ENCODE measurements around the gene TNFSF10. TPM values are rescaled to one million over a fixed set of nuclear protein-coding genes. Genes with fewer than 3 reads are reported as not detected.

Gene TNFSF10
- total and polyA plus RNA-seq, 2 of the 8 experiments (the other 6 are each of a cell fraction or from before 2014, with no cell fraction given): 0.06 TPM; not detected in 1

- H3K4me1 ChIP-seq (replicated peaks in 1 of 4; ENCODE audit: control insufficient read depth in 3 of 4, insufficient read depth in 4 of 4, low read length in 3 of 4): no peaks in the 10 kb centered on the region
- H3K4me2 ChIP-seq (ENCODE audit: insufficient read depth in 1 of 2, low read depth in 2 of 2, low read length in 2 of 2): no peak overlapping the region
- no peaks in the 10 kb centered on the region for H3K23me2 ChIP-seq (ENCODE audit: low read depth, low read length)
- no peak for FAIRE-seq
- H3K18ac ChIP-seq (ENCODE audit: extremely low read depth, low read length): no peak overlapping the region
- no peak overlapping the region for H2BK12ac ChIP-seq (ENCODE audit: low read depth, low read length)
- H2AK5ac ChIP-seq (ENCODE audit: low read depth, low read length): no peak overlapping the region
- no peaks in the 10 kb centered on the region for H3K27me3 ChIP-seq (replicated peaks in 1 of 4; ENCODE audit: control insufficient read depth in 3 of 4, extremely low read depth in 1 of 4, insufficient read depth in 3 of 4, low read length in 3 of 4)
- ChIA-PET CTCF (ENCODE audit: partially characterized antibody) (interaction anchor here (1.0 to 1.4 kb wide), 2 partner anchors 10 to 49 kb away, joined by 3 read pairs; no protein-coding TSS in a partner anchor), POLR2A (ENCODE audit: partially characterized antibody) (no interaction called here)
- no peaks in the 10 kb centered on the region for H3K79me2 ChIP-seq (ENCODE audit: control insufficient read depth in 1 of 2, insufficient read depth in 2 of 2, low read length in 2 of 2)
- DNase-seq (ENCODE audit: low read depth in 1 of 2, low spot score in 2 of 2): no peak
- no peaks in the 10 kb centered on the region for H3K9me3 ChIP-seq (ENCODE audit: insufficient read depth in 2 of 2, low read depth in 1 of 2, low read length in 1 of 2)
- no peak overlapping the region for H3K4me3 ChIP-seq (ENCODE audit: extremely low read depth in 1 of 4, insufficient read depth in 2 of 4, low read depth in 3 of 4, low read length in 4 of 4)
- H4K20me1 ChIP-seq (replicated peaks in 1 of 2; ENCODE audit: control insufficient read depth in 1 of 2, insufficient read depth in 2 of 2, low read length in 2 of 2): no peaks in the 10 kb centered on the region
- H3K4ac ChIP-seq (replicated peaks; ENCODE audit: insufficient read length, low read depth, low read length): no peak overlapping the region
- no peaks in the 10 kb centered on the region for H3K36me3 ChIP-seq (ENCODE audit: control insufficient read depth in 2 of 4, insufficient read depth in 4 of 4, low read length in 3 of 4)
- no peak overlapping the region for H3K14ac ChIP-seq (ENCODE audit: insufficient read length)
- no peak overlapping the region for H3K9ac ChIP-seq (replicated peaks in 1 of 4; ENCODE audit: extremely low read depth in 1 of 4, low read depth in 3 of 4, low read length in 3 of 4)
- no peak overlapping the region for H2BK20ac ChIP-seq (ENCODE audit: low read length)
- H3K56ac ChIP-seq (replicated peaks; ENCODE audit: insufficient read length, low read depth, low read length): no peak overlapping the region
- H3K23ac ChIP-seq (ENCODE audit: insufficient read length): no peak overlapping the region
- no peak overlapping the region for H2BK120ac ChIP-seq (replicated peaks; ENCODE audit: low read depth, low read length)
- peak overlapping the region; percentile 27; the same call in 1 of the 2 replicates for H2AFZ ChIP-seq (ENCODE audit: low read length)
- no peaks in the 10 kb centered on the region for H3K79me1 ChIP-seq (ENCODE audit: low read depth, low read length)
- no peak overlapping the region for H4K5ac ChIP-seq (ENCODE audit: insufficient read length, low read depth, low read length)
- H4K91ac ChIP-seq (replicated peaks; ENCODE audit: insufficient read length, low read length): no peak overlapping the region
- no peak overlapping the region for H3K27ac ChIP-seq (ENCODE audit: low read depth, low read length)
- H2BK5ac ChIP-seq (ENCODE audit: low read depth, low read length): no peak overlapping the region
- no peak overlapping the region for H4K8ac ChIP-seq (ENCODE audit: extremely low read depth, insufficient read depth, low read length)
- H2BK15ac ChIP-seq (ENCODE audit: low read length): no peak overlapping the region
Observed at GRCh38 chr3:172546628-172547214, 23.5 kb upstream of the TNFSF10 start.

Measured in H1 (cell line).